GM10847 (cell line): ENCODE measurements around the gene FAM13A.

Experiments used
- POLR2A ChIP-seq: IDR thresholded peaks from 2 replicates; pipeline ENCODE4 v1.6.1; 2011; ENCODE audit not compliant: insufficient read length; ENCODE audit errors: extremely low read depth

The FAM13A gene

DNA sequence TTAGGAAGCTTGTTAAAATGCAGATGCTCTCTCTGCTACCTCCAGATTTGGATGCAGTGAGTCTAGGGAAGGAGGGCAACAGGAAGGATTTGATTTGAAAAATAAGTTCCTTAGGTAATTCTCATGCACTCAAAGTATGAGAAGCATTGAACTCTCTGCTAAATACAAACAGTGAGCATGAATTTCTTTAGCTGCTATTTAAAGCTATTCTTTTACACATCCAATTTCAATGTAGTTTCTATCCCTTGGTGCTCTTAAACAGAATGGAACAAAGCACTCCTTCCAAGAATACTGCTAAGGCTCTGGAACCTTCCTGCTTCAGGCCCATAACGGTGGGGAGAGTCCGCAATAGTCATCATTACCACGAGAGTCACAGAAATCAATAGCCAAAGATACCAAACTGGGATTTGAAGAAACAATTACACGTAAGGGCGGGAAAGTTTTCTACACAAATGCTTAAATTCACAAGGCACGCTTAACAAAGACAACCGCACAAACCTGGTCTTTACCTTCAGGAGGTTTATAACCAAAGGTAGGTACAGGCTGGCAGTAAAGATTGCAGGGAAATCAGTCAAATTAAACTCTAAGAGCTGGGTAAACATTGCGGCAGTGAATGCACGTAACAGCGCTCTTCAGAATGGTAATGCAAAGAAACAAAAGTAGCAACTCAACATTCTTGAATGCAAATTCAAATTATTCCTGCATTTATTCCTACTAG lies 236.1 kb downstream of the FAM13A start:
- TF ChIP-seq POLR2A: no peak

DNA sequence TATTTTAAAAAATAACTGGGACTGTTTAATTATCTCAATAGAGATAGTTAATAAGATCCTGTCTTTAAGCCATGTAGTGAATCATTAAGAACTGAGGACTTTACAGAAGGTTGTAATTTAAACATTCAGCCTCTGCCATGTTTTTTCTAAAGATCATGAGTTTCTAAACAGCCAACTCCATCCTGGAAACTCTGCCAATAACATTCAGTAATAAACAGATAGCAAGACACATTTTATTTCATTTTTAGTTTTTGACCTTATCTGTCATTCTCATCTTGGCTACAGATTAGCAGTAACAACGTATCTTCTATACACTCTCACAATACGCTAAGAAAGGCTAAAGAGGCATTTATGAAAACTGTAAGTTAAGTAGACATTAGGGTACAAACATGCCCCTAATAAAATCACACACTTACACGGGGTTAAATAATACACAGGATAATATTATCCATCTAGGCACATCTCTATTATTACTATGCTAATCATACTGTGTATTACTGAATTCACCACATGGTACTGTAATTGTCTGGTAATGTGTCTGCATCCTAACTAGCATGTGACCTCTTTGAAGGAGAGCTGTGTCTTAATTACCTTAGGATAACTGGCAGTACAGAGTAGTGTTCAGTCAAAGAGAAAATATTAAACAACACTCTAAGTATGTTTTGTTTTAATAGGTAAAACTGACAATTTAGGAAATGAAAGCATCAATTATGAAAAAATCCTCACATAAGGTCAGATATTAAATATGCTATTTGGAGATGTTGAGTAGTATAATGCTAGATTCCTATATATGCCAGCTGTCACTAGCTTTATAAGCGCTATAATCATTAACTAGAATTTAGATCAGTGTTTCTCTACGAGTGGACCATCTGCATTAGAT lies 236.9 kb downstream of the FAM13A start:
- no peak for TF ChIP-seq POLR2A

DNA sequence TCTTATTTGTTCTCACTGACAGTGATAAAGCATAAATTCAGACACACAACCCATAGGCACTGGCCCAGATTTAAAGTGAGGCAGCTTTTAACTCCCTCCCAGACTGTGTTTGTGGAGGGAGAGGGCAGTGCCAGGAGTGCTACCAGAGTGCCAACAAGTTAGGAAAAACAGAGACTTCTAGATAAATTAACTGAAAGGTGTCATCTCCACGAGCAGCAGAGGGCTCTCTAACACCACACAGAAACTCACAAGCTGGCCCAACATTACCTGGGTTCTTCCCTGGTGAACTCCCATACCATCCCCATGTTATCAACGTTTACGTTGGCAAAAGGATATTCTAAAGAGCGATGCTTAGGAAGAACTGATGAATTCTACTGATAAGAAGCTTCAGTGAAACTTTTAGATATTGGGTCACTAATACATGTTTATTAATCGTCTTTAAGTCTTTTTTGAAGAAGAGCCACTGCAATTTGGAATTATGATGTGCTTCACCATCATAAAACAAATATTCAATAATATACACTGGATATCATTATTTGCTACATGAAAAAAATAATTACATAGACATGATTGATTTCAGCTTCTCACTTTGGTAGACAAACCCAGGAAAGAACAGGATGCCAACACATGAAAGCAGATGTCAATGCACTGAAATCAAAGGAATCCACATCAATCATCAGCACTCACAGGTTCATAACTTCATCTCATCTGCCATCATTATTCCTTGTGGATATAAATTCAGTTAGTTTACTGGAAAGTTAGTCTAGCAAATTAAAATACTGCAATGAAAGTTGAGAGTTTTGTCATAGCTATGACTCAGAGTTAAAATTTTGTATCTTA lies 238.1 kb downstream of the FAM13A start:
- no peak for TF ChIP-seq POLR2A

DNA sequence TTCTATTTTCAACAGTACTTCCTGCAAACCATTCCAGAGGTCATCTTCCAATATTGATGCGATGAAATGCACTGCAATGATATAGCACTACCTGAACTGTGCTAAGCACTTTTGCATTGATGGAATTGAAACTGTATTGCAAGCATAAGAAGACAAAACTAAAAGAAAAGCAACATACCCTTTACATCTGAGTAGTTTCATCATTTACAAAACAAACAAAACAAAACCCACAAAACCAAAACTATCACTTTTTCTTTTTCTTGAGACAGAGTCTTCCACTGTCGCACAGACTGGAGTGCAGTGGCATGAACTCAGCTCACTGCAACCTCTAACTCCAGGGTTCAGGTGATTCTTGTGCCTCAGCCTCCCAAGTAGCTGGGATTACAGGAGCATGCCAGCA lies 239.2 kb downstream of the FAM13A start:
- TF ChIP-seq POLR2A: no peak

DNA sequence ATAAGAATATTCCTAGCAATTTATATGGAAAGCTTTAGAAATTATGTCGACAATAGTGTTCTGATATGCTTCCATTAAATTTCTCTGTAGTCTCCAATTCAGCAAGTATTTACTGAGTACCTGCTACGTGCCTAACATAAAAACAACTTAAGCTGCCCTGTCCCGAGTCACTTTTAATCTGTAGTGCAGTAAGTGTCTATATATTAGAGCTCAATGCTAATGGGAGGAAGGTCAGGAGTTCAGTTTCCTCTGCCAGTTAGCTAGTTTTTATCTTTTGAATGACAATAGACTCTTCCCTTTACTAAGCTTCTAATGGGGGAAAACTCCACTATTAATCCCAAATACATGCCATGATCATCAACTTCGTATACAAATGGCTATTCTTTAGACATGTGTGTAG lies 240.6 kb downstream of the FAM13A start:
- no peak for TF ChIP-seq POLR2A

DNA sequence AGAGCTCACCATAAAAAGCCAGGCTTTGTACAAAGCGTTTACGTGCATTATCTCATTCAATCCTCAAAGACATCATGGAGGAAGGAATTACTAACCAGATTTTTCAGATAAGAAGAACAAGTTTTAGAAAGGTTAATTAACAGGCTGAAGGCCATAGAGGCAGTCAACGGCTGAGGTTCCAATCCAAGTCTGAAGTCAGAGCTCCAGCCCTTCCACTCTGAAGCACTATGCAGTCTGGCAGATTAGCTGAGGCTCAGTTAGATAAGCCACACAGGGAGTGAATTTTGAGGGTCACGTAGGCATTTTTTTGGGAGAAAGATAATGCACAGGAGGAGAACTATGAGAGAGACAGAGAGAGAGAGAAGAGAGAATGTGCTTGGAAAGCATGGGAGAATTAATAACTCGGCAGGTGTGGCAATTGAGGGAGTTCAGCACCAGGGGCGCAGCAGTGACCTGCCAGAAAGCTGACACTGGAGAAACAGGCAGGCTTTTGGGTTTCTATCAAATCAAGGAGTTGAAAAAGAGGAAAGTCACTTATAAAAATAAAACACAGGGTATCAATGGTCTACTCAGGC lies 242.9 kb downstream of the FAM13A start:
- TF ChIP-seq POLR2A: no peak

DNA sequence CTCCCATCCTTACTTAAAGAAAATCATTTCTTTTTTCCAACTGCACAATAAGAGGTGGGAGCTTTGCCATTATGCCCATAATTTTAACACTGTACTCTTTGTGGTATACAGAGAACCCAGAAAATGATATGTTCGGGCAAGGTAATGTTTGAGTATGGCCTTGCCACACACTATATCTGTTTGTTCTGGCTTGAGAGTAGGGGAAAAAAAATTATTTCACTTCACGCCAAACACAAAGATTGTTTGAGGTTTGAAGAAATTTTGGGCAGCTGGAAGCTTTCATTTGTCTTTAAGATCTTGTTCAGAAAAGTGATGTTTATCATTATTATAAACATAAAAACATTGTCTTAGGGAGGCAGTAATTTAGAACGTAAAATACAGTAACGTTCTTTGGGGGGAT lies 244.0 kb downstream of the FAM13A start:
- TF ChIP-seq POLR2A: no peak

DNA sequence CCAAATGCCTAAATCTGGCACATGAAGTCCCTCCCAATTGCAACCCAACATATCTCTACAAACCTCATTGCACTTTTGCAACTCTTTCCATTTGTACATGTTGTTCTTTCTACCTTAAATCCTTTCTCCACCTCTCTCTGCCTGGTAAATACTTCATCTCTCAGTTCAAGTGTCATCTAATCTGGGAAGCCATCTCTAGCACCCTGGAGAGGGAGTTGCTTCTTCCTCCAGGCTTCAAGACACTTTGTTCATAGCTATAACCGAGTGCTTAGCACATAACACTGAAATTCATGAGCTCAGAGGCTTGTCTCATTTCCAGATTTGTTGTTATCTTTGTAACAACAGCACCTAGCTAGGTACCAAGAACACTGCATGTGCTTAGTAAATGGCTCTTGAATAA lies 244.6 kb downstream of the FAM13A start:
- no peak for TF ChIP-seq POLR2A

DNA sequence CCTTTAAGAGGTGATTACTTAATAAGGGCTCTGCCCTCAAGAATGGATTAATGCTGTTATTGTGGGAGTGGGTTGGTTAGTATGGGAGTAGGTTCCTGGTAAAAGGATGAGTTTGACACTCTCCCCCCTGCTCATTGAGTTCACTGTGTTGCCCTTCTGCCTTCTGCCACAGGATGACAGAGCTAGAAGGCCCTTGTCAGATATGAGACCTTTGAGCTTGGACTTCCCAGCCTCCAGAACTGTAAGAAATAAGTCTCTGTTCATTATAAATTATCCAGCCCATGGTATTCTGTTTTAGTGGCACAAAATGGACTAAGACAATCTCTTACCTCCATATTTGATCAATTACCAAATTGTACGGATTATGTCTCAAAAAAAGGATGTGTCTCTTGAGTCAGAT lies 245.1 kb downstream of the FAM13A start:
- TF ChIP-seq POLR2A: no peak

DNA sequence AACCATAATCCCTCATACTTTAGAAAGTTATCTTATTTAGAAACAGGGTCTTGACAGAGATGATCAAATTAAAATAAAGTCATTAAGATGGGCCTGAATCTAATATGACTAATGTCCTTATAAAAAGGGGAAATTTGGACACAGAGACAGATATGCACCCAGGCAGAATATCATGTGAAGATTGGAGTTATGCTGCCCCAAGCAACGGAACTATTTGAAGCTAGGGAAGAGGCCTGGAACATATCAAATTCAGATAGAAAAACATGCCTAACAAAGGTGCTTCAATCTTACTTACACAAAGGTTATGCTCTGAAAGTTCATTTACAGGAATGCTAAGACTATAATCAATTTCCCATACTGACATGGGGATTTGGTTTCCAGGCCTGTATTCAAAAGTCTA lies 246.7 kb downstream of the FAM13A start:
- no peak for TF ChIP-seq POLR2A

DNA sequence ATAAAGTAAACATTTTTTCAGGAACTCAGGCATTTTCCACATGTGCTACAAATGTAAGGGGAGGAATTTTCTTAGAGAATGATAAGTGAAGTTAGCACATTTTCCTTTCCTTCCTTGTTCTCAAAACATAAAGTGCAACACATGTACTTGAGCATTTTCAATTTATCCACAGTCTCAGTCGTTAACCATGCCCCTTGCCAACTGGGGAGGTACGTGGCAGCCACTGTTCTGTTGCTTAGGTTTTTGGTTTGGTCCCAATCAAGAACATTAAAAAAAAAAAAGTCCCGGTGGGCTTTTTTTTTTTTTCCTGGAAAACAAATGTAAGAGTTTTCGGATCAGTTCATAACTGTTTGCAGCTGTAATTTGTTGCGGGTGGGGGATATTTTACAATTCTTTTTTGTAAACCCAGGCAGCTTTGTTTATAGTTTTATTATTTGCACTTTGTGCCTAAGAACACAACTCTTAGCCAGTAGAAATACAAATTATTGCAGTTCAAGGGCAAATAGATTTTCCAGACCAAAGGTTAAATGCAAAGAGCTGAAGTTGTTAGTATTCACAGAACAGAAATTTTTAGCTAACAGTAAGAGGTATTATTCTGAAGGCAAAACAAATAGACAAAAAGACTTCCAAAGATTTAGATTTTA lies 247.3 kb downstream of the FAM13A start:
- no peak for TF ChIP-seq POLR2A

DNA sequence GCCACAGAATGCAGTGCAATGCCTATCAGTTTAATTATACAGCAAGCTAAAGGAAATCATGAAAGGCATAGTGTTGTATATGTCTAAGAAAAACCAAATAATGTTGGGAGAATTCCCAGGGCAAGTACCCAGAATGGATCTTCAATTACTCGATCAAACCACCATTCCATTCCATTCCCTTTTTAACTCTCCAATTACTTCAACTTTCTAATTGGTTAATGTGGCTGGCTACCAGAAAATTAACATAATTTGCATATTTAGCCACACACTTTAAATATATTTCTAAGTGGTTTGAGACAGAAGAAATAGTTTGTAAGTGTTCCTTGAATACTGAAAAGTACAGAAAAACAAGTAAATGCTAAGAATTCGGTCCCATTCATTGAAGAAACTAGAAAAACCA lies 247.9 kb downstream of the FAM13A start:
- TF ChIP-seq POLR2A: no peak

DNA sequence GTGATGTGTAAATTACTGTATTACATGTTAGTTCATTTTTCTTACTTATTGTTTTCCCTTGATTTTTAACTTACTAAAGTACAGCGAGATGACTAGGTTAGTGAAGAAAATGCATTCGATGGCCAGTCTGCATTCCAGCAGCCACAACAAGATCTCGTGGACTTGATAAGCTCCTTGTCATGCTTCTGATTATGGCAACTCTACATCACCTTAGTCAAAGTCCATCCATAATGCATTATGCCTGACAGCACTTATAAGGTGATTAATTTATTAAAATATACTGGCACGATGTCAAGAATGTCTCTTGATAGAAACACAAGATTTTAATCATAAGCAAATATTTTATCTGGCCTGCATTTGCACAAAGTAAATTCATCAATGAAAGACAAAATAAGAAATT lies 249.5 kb downstream of the FAM13A start:
- no peak for TF ChIP-seq POLR2A

DNA sequence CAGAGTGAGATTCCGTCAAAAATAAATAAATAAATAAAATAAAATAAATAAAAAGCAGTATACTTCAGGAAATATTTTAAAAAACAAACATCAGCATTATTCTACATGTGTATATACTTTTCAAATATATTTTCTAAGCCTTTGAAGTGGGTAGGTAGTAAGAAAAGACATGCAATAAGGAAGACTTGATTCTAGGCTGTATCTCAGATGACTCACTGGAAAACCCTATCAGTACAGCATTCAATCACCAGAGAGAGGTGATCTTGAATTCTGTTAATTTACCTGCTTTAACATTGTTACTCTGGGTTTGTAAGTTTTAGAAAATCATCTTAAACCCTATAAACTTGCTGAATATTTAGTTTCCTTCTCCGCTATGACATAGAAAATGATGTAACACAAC lies 252.8 kb downstream of the FAM13A start:
- TF ChIP-seq POLR2A: no peak

DNA sequence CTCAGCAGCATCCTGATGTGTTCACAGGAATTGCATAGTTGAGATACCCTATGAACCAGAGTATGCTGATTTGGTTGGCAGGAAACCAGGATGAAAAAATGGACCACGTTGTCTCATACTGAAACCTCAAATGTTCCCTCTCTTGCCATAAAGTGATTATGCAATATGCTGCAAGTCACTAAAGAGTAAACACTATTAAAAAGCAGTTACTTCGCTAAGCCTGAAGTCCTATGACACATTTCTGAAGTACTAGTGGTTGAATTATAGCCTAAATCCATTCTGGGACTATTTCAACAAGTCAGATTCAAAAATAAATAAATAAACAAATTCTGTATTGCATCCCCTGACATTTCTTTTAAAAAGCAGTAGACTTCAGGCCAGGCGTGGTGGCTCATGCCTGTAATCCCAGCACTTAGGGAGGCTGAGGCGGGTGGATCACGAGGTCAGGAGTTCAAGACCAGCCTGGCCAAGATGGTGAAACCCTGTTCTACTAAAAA lies 253.3 kb downstream of the FAM13A start:
- no peak for TF ChIP-seq POLR2A
